GM18858 (cell line): ENCODE measurements around the gene KIRREL3.
A peak's percentile ranks its signal among the peaks of the same experiment; 100 is the strongest.

Source experiments
- ATAC-seq: cut with Tn5 transposase; IDR thresholded peaks from one replicate; pipeline ENCODE4 v1.9.1; 2021; ENCODE audit not compliant: unreplicated experiment

The KIRREL3 gene

GRCh38 chr11:126918556-126918955 lies 82.0 kb downstream of the KIRREL3 start:
- no peak for ATAC-seq

- ATAC-seq: peak; percentile 94
Observed at GRCh38 chr11:126917531-126918204, 82.9 kb downstream of the KIRREL3 start.

GRCh38 chr11:126915430-126915829 lies 85.1 kb downstream of the KIRREL3 start:
- ATAC-seq: no peak

GRCh38 chr11:126914941-126915340 lies 85.6 kb downstream of the KIRREL3 start:
- ATAC-seq: no peak

GRCh38 chr11:126914166-126914565 lies 86.4 kb downstream of the KIRREL3 start:
- ATAC-seq: no peak

GRCh38 chr11:126904520-126904919 lies 96.0 kb downstream of the KIRREL3 start:
- no peak for ATAC-seq

GRCh38 chr11:126901783-126902182 lies 98.8 kb downstream of the KIRREL3 start:
- ATAC-seq: no peak

GRCh38 chr11:126899961-126900748 lies 100.4 kb downstream of the KIRREL3 start:
- no peak for ATAC-seq

- ATAC-seq: no peak
Observed at GRCh38 chr11:126898802-126899201, 101.8 kb downstream of the KIRREL3 start.

- no peak for ATAC-seq
Observed at GRCh38 chr11:126897430-126897829, 103.1 kb downstream of the KIRREL3 start.

GRCh38 chr11:126896025-126896424 lies 104.5 kb downstream of the KIRREL3 start:
- ATAC-seq: no peak

GRCh38 chr11:126893796-126894195 lies 106.8 kb downstream of the KIRREL3 start:
- no peak for ATAC-seq

GRCh38 chr11:126892756-126893155 lies 107.8 kb downstream of the KIRREL3 start:
- ATAC-seq: no peak

- ATAC-seq: no peak
Observed at GRCh38 chr11:126891556-126892217, 108.9 kb downstream of the KIRREL3 start.

- ATAC-seq: no peak
Observed at GRCh38 chr11:126890561-126890960, 110.0 kb downstream of the KIRREL3 start.

GRCh38 chr11:126888115-126888712 lies 112.4 kb downstream of the KIRREL3 start:
- ATAC-seq: no peak

- ATAC-seq: no peak
Observed at GRCh38 chr11:126886636-126887035, 113.9 kb downstream of the KIRREL3 start.

- ATAC-seq: no peak
Observed at GRCh38 chr11:126886085-126886484, 114.5 kb downstream of the KIRREL3 start.

- ATAC-seq: no peak
Observed at GRCh38 chr11:126884594-126884993, 116.0 kb downstream of the KIRREL3 start.

GRCh38 chr11:126884192-126884591 lies 116.4 kb downstream of the KIRREL3 start:
- ATAC-seq: no peak

- no peak for ATAC-seq
Observed at GRCh38 chr11:126880872-126881271, 119.7 kb downstream of the KIRREL3 start.
